Adrenal gland (tissue), 5 donors: ENCODE results near the gene NXF1.

Source experiments
- POLR2A ChIP-seq, 2 donors: fragments of 450-650 bp; IDR thresholded peaks; one replicate each; pipeline ENCODE4 v1.6.1; 2017; ENCODE audit warnings: antibody characterized with exemption in 2 of 2, mild to moderate bottlenecking in 2 of 2, moderate library complexity in 1 of 2
- TF ChIP-seq, protein P1 (sequence below), 6 experiments: fragments of 450-650 bp in 4 of 6; fragments of 200-600 bp in 2 of 6; sonication (generic) in 1 of 6; IDR thresholded peaks; 1 replicate in 5 of 6; 2 replicates in 1 of 6; pipeline versions ENCODE4 v1.5.1 to v1.8.0; 2016 to 2021; ENCODE audit warnings: antibody characterized with exemption in 6 of 6, mild to moderate bottlenecking in 2 of 6, moderate library complexity in 1 of 6
- donor health status: DM: no; HTN: no; CAD: no.

- no peak for TF ChIP-seq POLR2A (IDR thresholded peaks at IDR 0.05)
- TF ChIP-seq, protein P1, sequence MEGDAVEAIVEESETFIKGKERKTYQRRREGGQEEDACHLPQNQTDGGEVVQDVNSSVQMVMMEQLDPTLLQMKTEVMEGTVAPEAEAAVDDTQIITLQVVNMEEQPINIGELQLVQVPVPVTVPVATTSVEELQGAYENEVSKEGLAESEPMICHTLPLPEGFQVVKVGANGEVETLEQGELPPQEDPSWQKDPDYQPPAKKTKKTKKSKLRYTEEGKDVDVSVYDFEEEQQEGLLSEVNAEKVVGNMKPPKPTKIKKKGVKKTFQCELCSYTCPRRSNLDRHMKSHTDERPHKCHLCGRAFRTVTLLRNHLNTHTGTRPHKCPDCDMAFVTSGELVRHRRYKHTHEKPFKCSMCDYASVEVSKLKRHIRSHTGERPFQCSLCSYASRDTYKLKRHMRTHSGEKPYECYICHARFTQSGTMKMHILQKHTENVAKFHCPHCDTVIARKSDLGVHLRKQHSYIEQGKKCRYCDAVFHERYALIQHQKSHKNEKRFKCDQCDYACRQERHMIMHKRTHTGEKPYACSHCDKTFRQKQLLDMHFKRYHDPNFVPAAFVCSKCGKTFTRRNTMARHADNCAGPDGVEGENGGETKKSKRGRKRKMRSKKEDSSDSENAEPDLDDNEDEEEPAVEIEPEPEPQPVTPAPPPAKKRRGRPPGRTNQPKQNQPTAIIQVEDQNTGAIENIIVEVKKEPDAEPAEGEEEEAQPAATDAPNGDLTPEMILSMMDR (IDR thresholded peaks at IDR 0.05): no peak
Observed at GRCh38 chr11:62796281-62796680, 9.0 kb downstream of the NXF1 start.
